Activated CD8-positive, alpha-beta memory T cell treated with anti-CD3 and anti-CD28 coated beads, Interleukin-2, amount 50 U/mL, for 1 hour (primary cell): ENCODE data around the gene XRN1.

Experiments
- DNase-seq: peaks from one replicate; pipeline ENCODE4 v3.0.0-alpha.2; 2020; ENCODE audit errors: extremely low read depth

The XRN1 gene

GRCh38 chr3:142270407-142270806 is 177.4 kb downstream of the XRN1 start:
- peak; percentile 7 for DNase-seq

- no peak for DNase-seq
Measured at GRCh38 chr3:142269767-142270166, 178.1 kb downstream of the XRN1 start.

GRCh38 chr3:142268426-142268825 is 179.4 kb downstream of the XRN1 start:
- DNase-seq = no peak

GRCh38 chr3:142267269-142267668 is 180.6 kb downstream of the XRN1 start:
- DNase-seq = no peak

- no peak for DNase-seq
Measured at GRCh38 chr3:142263112-142263511, 184.7 kb downstream of the XRN1 start.

GRCh38 chr3:142259359-142259758 is 188.5 kb downstream of the XRN1 start:
- DNase-seq = no peak

- DNase-seq = no peak
Measured at GRCh38 chr3:142256712-142257333, 191.0 kb downstream of the XRN1 start.
